GM19238 (cell line): ENCODE measurements around the gene SEMA3F.

Experiments
- DNase-seq: peaks from one replicate; pipeline ENCODE4 v3.0.0; 2011; ENCODE audit warnings: low spot score; ENCODE audit not compliant: insufficient read length

Gene SEMA3F

GRCh38 chr3:50230794-50231125, 75.6 kb downstream of the SEMA3F start:
- DNase-seq: no peak

- no peak for DNase-seq
Measured at GRCh38 chr3:50231581-50231980, 76.5 kb downstream of the SEMA3F start.

- DNase-seq: no peak
Measured at GRCh38 chr3:50232303-50232702, 77.2 kb downstream of the SEMA3F start.

GRCh38 chr3:50233176-50233575, 78.1 kb downstream of the SEMA3F start:
- no peak for DNase-seq

GRCh38 chr3:50235716-50236483, 80.8 kb downstream of the SEMA3F start, which contains the start of gene GNAI2:
Gene GNAI2, plus strand, starts transcription at chr3:50236204. Its CDS starts 132 bp downstream, at chr3:50236336.
- peak; percentile 99 for DNase-seq

- DNase-seq: no peak
Measured at GRCh38 chr3:50236484-50237132, 81.5 kb downstream of the SEMA3F start.

- no peak for DNase-seq
Measured at GRCh38 chr3:50237133-50237651, 82.1 kb downstream of the SEMA3F start.

GRCh38 chr3:50237754-50238548, 82.8 kb downstream of the SEMA3F start:
- DNase-seq: peak; percentile 91

GRCh38 chr3:50238549-50239026, 83.5 kb downstream of the SEMA3F start:
- DNase-seq: no peak
